K562 (cell line): ENCODE results near the gene CREG1. TPM values are rescaled to one million over a fixed set of nuclear protein-coding genes. Genes with fewer than 3 reads are reported as not detected.

Experiments
- ARID1B ChIP-seq: fragments of 450-650 bp; IDR thresholded peaks from 2 replicates; pipeline ENCODE4 v1.6.1; 2016; ENCODE audit warnings: antibody characterized with exemption, mild to moderate bottlenecking, inconsistent platforms
- ARID3A ChIP-seq: IDR thresholded peaks from 2 replicates; pipeline ENCODE4 v1.6.1; 2012; ENCODE audit warnings: low read depth, low read length, improper control_type of control experiment, borderline replicate concordance
- CBFB ChIP-seq: sonication (generic); formaldehyde crosslinking; IDR thresholded peaks from 2 replicates; pipeline ENCODE4 v1.4.0; 2020; ENCODE audit warnings: mild to moderate bottlenecking, missing genetic modification reagents
- DMBX1 ChIP-seq: fragments of 250-450 bp; sonication (Bioruptor Pico); IDR thresholded peaks from 2 replicates; pipeline ENCODE4 v1.8.0; 2022; ENCODE audit warnings: inconsistent platforms, mild to moderate bottlenecking, moderate library complexity, borderline replicate concordance
- EHMT2 ChIP-seq: fragments of 450-650 bp; IDR thresholded peaks from 2 replicates; pipeline ENCODE4 v1.6.1; 2018; ENCODE audit warnings: antibody characterized with exemption
- ELK3 ChIP-seq: fragments of 450-650 bp; formaldehyde crosslinking; IDR thresholded peaks from 2 replicates; pipeline ENCODE4 v1.4.0; 2020; ENCODE audit warnings: mild to moderate bottlenecking
- FIP1L1 ChIP-seq: fragments of 200-400 bp; formaldehyde crosslinking; IDR thresholded peaks from 2 replicates; pipeline ENCODE4 v1.6.1; 2018; ENCODE audit warnings: mild to moderate bottlenecking, low read depth, low read length; ENCODE audit not compliant: poor library complexity, severe bottlenecking
- HSF4 ChIP-seq: fragments of 250-450 bp; sonication (Bioruptor Pico); IDR thresholded peaks from 2 replicates; pipeline ENCODE4 v2.1.2; 2022; ENCODE audit warnings: mild to moderate bottlenecking, moderate library complexity, borderline replicate concordance
- MED1 ChIP-seq: sonication (generic); formaldehyde crosslinking; IDR thresholded peaks from 2 replicates; pipeline ENCODE4 v1.8.1; 2023; ENCODE audit warnings: missing genetic modification reagents, borderline replicate concordance
- POLR2A ChIP-seq: fragments of 450-650 bp; conservative IDR thresholded peaks from 2 replicates; pipeline ENCODE4 v1.6.1; 2016
- PTRF ChIP-seq: fragments of 450-650 bp; IDR thresholded peaks from 2 replicates; pipeline ENCODE4 v1.6.1; 2016; ENCODE audit warnings: mild to moderate bottlenecking, missing genetic modification characterization, missing compliant biosample characterization
- TFE3 ChIP-seq: fragments of 450-650 bp; formaldehyde crosslinking; IDR thresholded peaks from 2 replicates; pipeline ENCODE4 v1.4.0; 2020; ENCODE audit warnings: mild to moderate bottlenecking, mixed read lengths
- THRAP3 ChIP-seq: fragments of 450-650 bp; IDR thresholded peaks from 2 replicates; pipeline ENCODE4 v1.6.1; 2016; ENCODE audit warnings: mild to moderate bottlenecking, inconsistent platforms, borderline replicate concordance
- ZBTB17 ChIP-seq: fragments of 450-650 bp; formaldehyde crosslinking; IDR thresholded peaks from 2 replicates; pipeline ENCODE4 v1.4.0; 2020; ENCODE audit warnings: mild to moderate bottlenecking
- ZNF316 ChIP-seq: fragments of 450-650 bp; IDR thresholded peaks from 2 replicates; pipeline ENCODE4 v1.6.1; 2016
- ZNF584 ChIP-seq: fragments of 200-800 bp; sonication (Bioruptor generic); IDR thresholded peaks from 2 replicates; pipeline ENCODE4 v1.6.1; 2016; ENCODE audit warnings: low read depth, mild to moderate bottlenecking, missing genetic modification characterization, missing compliant biosample characterization
- ZNF592 ChIP-seq: fragments of 450-650 bp; IDR thresholded peaks from 2 replicates; pipeline ENCODE4 v1.6.1; 2017; ENCODE audit warnings: antibody characterized with exemption, mild to moderate bottlenecking
- ZNF707 ChIP-seq: fragments of 250-450 bp; sonication (Bioruptor Pico); conservative IDR thresholded peaks from 2 replicates; pipeline ENCODE4 v1.8.0; 2022; ENCODE audit warnings: inconsistent platforms, mild to moderate bottlenecking, moderate library complexity
- polyA plus RNA-seq, 8 experiments: library from polyadenylated mRNA; depleted of rRNA in 4 of 8; stranded (reverse) in 5 of 8; unstranded in 3 of 8; fragments of >200 nt; fragmentation: Nextera tagmentation in 2 of 8; fragmentation: Illumina TruSeq in 1 of 8; extraction: Ambion mirVana in 2 of 8; extraction: Trizol in 1 of 8; gene quantifications; 2 replicates each; pipeline versions ENCODE4 v1.2.1 to v1.2.3, GENCODE V29; 2011 to 2014; ENCODE audit warnings: inconsistent platforms in 1 of 8, missing spikeins in 1 of 8
- total RNA-seq, 7 experiments: library from RNA; depleted of rRNA in 6 of 7; stranded (reverse); fragments of >200 nt in 6 of 7; fragmentation: Illumina TruSeq in 2 of 7; extraction: Trizol in 2 of 7; gene quantifications; 2 replicates each; pipeline versions ENCODE4 v1.2.1 to v1.2.3, GENCODE V29; 2011 to 2021; ENCODE audit warnings: low replicate concordance in 1 of 7

The CREG1 gene
- total and polyA plus RNA-seq, 9 of the 15 experiments (the other 6 are each of a cell fraction or from before 2014, with no cell fraction given): 45.7 to 272 (median 161) TPM

- TF ChIP-seq FIP1L1 (no peak), CBFB (no peak), POLR2A (peak; percentile 59; the same call in 1 of the 2 replicates), ARID1B (no peak), ARID3A (no peak), EHMT2 (no peak), ELK3 (CRISPR knock-in tag) (no peak), THRAP3 (0 out of 2 replicates have a peak, but pooled peaks have one; percentile 7), DMBX1 (CRISPR knock-in tag) (no peak), PTRF (tag) (no peak), ZNF584 (CRISPR knock-in tag) (no peak), TFE3 (CRISPR knock-in tag) (no peak), ZNF707 (no peak), HSF4 (CRISPR knock-in tag) (no peak), ZNF592 (peak; percentile 20; the same call in 1 of the 2 replicates), MED1 (CRISPR knock-in tag) (no peak), ZNF316 (no peak), ZBTB17 (no peak)
These were observed 2.2 kb downstream of the CREG1 start (continued) for GRCh38 chr1:167551362-167551761.
